Ovary (tissue), 3 donors: ENCODE results near the gene ALG13.

Experiments
- CTCF ChIP-seq, 3 donors: fragments of 450-650 bp in 2 of 3; fragments of 200-600 bp in 1 of 3; IDR thresholded peaks; one replicate each; pipeline versions ENCODE4 v1.5.1 to v1.8.0; 2016 to 2022; ENCODE audit warnings: antibody characterized with exemption in 3 of 3, mild to moderate bottlenecking in 1 of 3
- EP300 ChIP-seq: sonication (generic); formaldehyde crosslinking; IDR thresholded peaks from one replicate; pipeline ENCODE4 v1.6.1; 2017; ENCODE audit warnings: antibody characterized with exemption
- POLR2A ChIP-seq: fragments of 450-650 bp; IDR thresholded peaks from one replicate; pipeline ENCODE4 v1.6.1; 2017; ENCODE audit warnings: antibody characterized with exemption, mild to moderate bottlenecking, moderate library complexity
- donor health status: DM: no; HTN: no; CAD: no.

GRCh38 chrX:111671668-111672067, 9.3 kb upstream of the ALG13 start:
- TF ChIP-seq POLR2A = no peak
- no peak for TF ChIP-seq CTCF (IDR thresholded peaks at IDR 0.05)
- TF ChIP-seq EP300 = no peak
